Activated T-helper 17 cell treated with anti-CD3 and anti-CD28 coated beads, Interleukin-2, amount 50 U/mL, for 72 hours (primary cell): ENCODE results near the gene USP17L27. TPM values are rescaled to one million over a fixed set of nuclear protein-coding genes. Genes with fewer than 3 reads are reported as not detected.

Experiments used
- total RNA-seq, 2 donors: library from RNA; stranded (reverse); gene quantifications; one replicate each; pipeline ENCODE4 v1.2.3, GENCODE V29; 2022

USP17L27 gene
- total RNA-seq, 2 donors from 2014 or later = not detected

Other genes with a start within 250 kb of the USP17L27 start
- not detected for gene FAM90A26, start 173.7 kb upstream of the USP17L27 start, total RNA-seq
- gene USP17L10, start 133.5 kb upstream of the USP17L27 start, total RNA-seq = not detected
- not detected for gene USP17L11, start 128.7 kb upstream of the USP17L27 start, total RNA-seq
- not detected for gene USP17L12, start 124.0 kb upstream of the USP17L27 start, total RNA-seq
- not detected for gene USP17L13, start 119.3 kb upstream of the USP17L27 start, total RNA-seq
- not detected for gene USP17L15, start 109.8 kb upstream of the USP17L27 start, total RNA-seq
- gene USP17L17, start 100.3 kb upstream of the USP17L27 start, total RNA-seq = not detected
- not detected for gene USP17L18, start 95.5 kb upstream of the USP17L27 start, total RNA-seq
- gene USP17L19, start 90.8 kb upstream of the USP17L27 start, total RNA-seq = not detected
- not detected for gene USP17L20, start 86.0 kb upstream of the USP17L27 start, total RNA-seq
- not detected for gene USP17L21, start 81.3 kb upstream of the USP17L27 start, total RNA-seq
- gene USP17L22, start 76.5 kb upstream of the USP17L27 start, total RNA-seq = not detected
- gene USP17L24, start 19.0 kb upstream of the USP17L27 start, total RNA-seq = not detected
- gene USP17L25, start 14.2 kb upstream of the USP17L27 start, total RNA-seq = not detected
- gene USP17L26, start 9.5 kb upstream of the USP17L27 start, total RNA-seq = not detected
- gene USP17L5, start 4.7 kb upstream of the USP17L27 start, total RNA-seq = not detected
- gene USP17L28, start 4.7 kb downstream of the USP17L27 start, total RNA-seq = not detected
- gene USP17L29, start 9.5 kb downstream of the USP17L27 start, total RNA-seq = not detected
- not detected for gene USP17L30, start 19.0 kb downstream of the USP17L27 start, total RNA-seq
- gene DEFB131A, start 100.3 kb downstream of the USP17L27 start, total RNA-seq = not detected